GM12878 (cell line): ENCODE data around the gene FBXL16.

Source experiments
- CTCF ChIP-seq, 3 experiments: IDR thresholded peaks in 2 of 3; conservative IDR thresholded peaks in 1 of 3; 2 replicates each; pipeline ENCODE4 v1.5.1; 2011; ENCODE audit warnings: low read depth in 3 of 3, low read length in 3 of 3, mild to moderate bottlenecking in 3 of 3, control low read depth in 2 of 3, moderate library complexity in 2 of 3, inconsistent platforms in 1 of 3, mixed read lengths in 1 of 3; ENCODE audit not compliant: control insufficient read depth in 2 of 3, insufficient read depth in 1 of 3; ENCODE audit errors: extremely low read depth in 1 of 3
- MYC ChIP-seq: IDR thresholded peaks from 2 replicates; pipeline ENCODE4 v1.6.1; 2011; ENCODE audit warnings: mild to moderate bottlenecking, low read length, moderate library complexity, inconsistent platforms; ENCODE audit not compliant: insufficient read depth, insufficient replicate concordance, insufficient read length, severe bottlenecking
- POLR2A ChIP-seq: IDR thresholded peaks from 2 replicates; pipeline ENCODE4 v1.6.1; 2011; ENCODE audit warnings: low read depth, mild to moderate bottlenecking, low read length
- USF2 ChIP-seq: IDR thresholded peaks from 2 replicates; pipeline ENCODE4 v1.6.1; 2011; ENCODE audit warnings: low read depth, low read length, improper control_type of control experiment, borderline replicate concordance
- YY1 ChIP-seq: IDR thresholded peaks from 2 replicates; pipeline ENCODE4 v1.6.1; 2011; ENCODE audit warnings: low read depth, mild to moderate bottlenecking, low read length
- TF ChIP-seq, protein P1 (sequence below): IDR thresholded peaks from 2 replicates; pipeline ENCODE4 v1.6.1; 2011; ENCODE audit warnings: mild to moderate bottlenecking, low read depth, low read length, moderate library complexity; ENCODE audit not compliant: insufficient replicate concordance

GRCh38 chr16:716768-717325, 11.2 kb upstream of the FBXL16 start:
- no peak for TF ChIP-seq USF2
- TF ChIP-seq, protein P1, sequence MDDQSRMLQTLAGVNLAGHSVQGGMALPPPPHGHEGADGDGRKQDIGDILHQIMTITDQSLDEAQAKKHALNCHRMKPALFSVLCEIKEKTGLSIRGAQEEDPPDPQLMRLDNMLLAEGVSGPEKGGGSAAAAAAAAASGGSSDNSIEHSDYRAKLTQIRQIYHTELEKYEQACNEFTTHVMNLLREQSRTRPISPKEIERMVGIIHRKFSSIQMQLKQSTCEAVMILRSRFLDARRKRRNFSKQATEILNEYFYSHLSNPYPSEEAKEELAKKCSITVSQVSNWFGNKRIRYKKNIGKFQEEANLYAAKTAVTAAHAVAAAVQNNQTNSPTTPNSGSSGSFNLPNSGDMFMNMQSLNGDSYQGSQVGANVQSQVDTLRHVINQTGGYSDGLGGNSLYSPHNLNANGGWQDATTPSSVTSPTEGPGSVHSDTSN, result no peak
- no peak for TF ChIP-seq POLR2A
- TF ChIP-seq YY1, result no peak
- no peak for TF ChIP-seq MYC
- TF ChIP-seq CTCF (IDR thresholded peaks at IDR 0.05 in 2 of 3, conservative IDR thresholded peaks at IDR 0.05 in 1 of 3; ENCODE audit: control insufficient read depth in 2 of 3, extremely low read depth in 1 of 3, insufficient read depth in 1 of 3, low read depth in 3 of 3, low read length in 3 of 3), result no peak
